COLO668 (cell line): Measurements from ENCODE around the gene SLC52A1.
A peak's percentile ranks its signal among the peaks of the same experiment; 100 is the strongest.
"Not testable (repeated sequence)": the region's sequence is repeated elsewhere in the genome, so short reads cannot be mapped to it uniquely, and the experiment has no call there.

Experiments used
- DNase-seq: peaks from one replicate; lab custom pipeline; 2025; ENCODE audit not compliant: unreplicated experiment; lab: John Stamatoyannopoulos, UW

The SLC52A1 gene

GRCh38 chr17:5031365-5032082 lies 3.7 kb downstream of the SLC52A1 start:
- peak; percentile 45 for DNase-seq

GRCh38 chr17:5030168-5030567 lies 5.1 kb downstream of the SLC52A1 start:
- DNase-seq = not testable (repeated sequence)

- no peak for DNase-seq
These were observed 7.3 kb downstream of the SLC52A1 start for GRCh38 chr17:5027916-5028315.

GRCh38 chr17:5027299-5027698 lies 7.9 kb downstream of the SLC52A1 start:
- DNase-seq = no peak

- DNase-seq = no peak
These were observed 10.6 kb downstream of the SLC52A1 start for GRCh38 chr17:5024604-5025003.

- no peak for DNase-seq
These were observed 11.6 kb downstream of the SLC52A1 start for GRCh38 chr17:5023588-5024147.

GRCh38 chr17:5022171-5022711 lies 13.0 kb downstream of the SLC52A1 start:
- no peak for DNase-seq

GRCh38 chr17:5020502-5021023 lies 14.7 kb downstream of the SLC52A1 start:
- DNase-seq = no peak

- DNase-seq = no peak
These were observed 15.7 kb downstream of the SLC52A1 start for GRCh38 chr17:5019475-5019956.

- no peak for DNase-seq
These were observed 20.9 kb downstream of the SLC52A1 start for GRCh38 chr17:5014357-5014756.

GRCh38 chr17:5011928-5012327 lies 23.3 kb downstream of the SLC52A1 start:
- no peak for DNase-seq

- no peak for DNase-seq
These were observed 31.9 kb downstream of the SLC52A1 start for GRCh38 chr17:5003214-5003867.

- DNase-seq = no peak
These were observed 33.0 kb downstream of the SLC52A1 start for GRCh38 chr17:5002121-5002788.

- no peak for DNase-seq
These were observed 35.0 kb downstream of the SLC52A1 start for GRCh38 chr17:5000237-5000639.

- DNase-seq = no peak
These were observed 35.7 kb downstream of the SLC52A1 start for GRCh38 chr17:4999430-5000093.

GRCh38 chr17:4998732-4999429 lies 36.3 kb downstream of the SLC52A1 start:
- peak; percentile 6 for DNase-seq

GRCh38 chr17:4998027-4998731 lies 37.0 kb downstream of the SLC52A1 start:
- DNase-seq = no peak

GRCh38 chr17:4997302-4998026 lies 37.8 kb downstream of the SLC52A1 start, which contains the start of the genes INCA1 and KIF1C:
Gene INCA1, minus strand, starts transcription at chr17:4997522. Its CDS starts 3,085 bp downstream, at chr17:4994437.
Gene KIF1C, plus strand, starts transcription at chr17:4997950. Its CDS starts 2,297 bp downstream, at chr17:5000247.
- DNase-seq = peak; percentile 91
